ENCODE data around the gene ARHGEF19. TPM values are rescaled to one million over a fixed set of nuclear protein-coding genes. Genes with fewer than 3 reads are reported as not detected.

The ARHGEF19 gene
- total and polyA plus RNA-seq, 2 of the 13 experiments (the other 11 are each of a cell fraction or from before 2014, with no cell fraction given) = 1.7 to 1.8 TPM

- TF ChIP-seq HIC2 (CRISPR knock-in tag; IDR thresholded peaks at IDR 0.05; ENCODE audit: low read depth) = peak; percentile 76; the same call in 1 of the 2 replicates
- 0 out of 2 replicates have a peak, but pooled peaks have one; percentile 35 for TF ChIP-seq ZBTB10 (CRISPR knock-in tag; IDR thresholded peaks at IDR 0.05; ENCODE audit: borderline replicate concordance)
- TF ChIP-seq ZBTB39 (CRISPR knock-in tag; IDR thresholded peaks at IDR 0.05) = no peak
- TF ChIP-seq SRF (IDR thresholded peaks at IDR 0.05; ENCODE audit: low read depth, low read length) = no peak
- no peak for TF ChIP-seq TOPORS (CRISPR knock-in tag; IDR thresholded peaks at IDR 0.05)
- no peak for TF ChIP-seq ZSCAN12 (CRISPR knock-in tag; IDR thresholded peaks at IDR 0.05)
- no peak for TF ChIP-seq ZNF180 (CRISPR knock-in tag; IDR thresholded peaks at IDR 0.05; ENCODE audit: borderline replicate concordance, low read depth)
- no peak for TF ChIP-seq AGO2 (optimal IDR thresholded peaks at IDR 0.05; ENCODE audit: low read depth, low read length)
- TF ChIP-seq SKIL (CRISPR knock-in tag; IDR thresholded peaks at IDR 0.05; ENCODE audit: borderline replicate concordance) = peak; percentile 25; the same call in 1 of the 2 replicates
- no peak; the same call in none of the 2 replicates for TF ChIP-seq ZNF460 (CRISPR knock-in tag; IDR thresholded peaks at IDR 0.05; ENCODE audit: borderline replicate concordance)
- peak; percentile 62 for TF ChIP-seq TFE3 (CRISPR knock-in tag; IDR thresholded peaks at IDR 0.05)
- peak; percentile 87; the same call in 1 of the 2 replicates for TF ChIP-seq PAX8 (CRISPR knock-in tag; IDR thresholded peaks at IDR 0.05; ENCODE audit: borderline replicate concordance)
- TF ChIP-seq ZNF800 (CRISPR knock-in tag; IDR thresholded peaks at IDR 0.05) = no peak
- TF ChIP-seq SMAD9 (CRISPR knock-in tag; IDR thresholded peaks at IDR 0.05) = no peak
Observed at GRCh38 chr1:16178596-16179497, 33.6 kb downstream of the ARHGEF19 start (continued).

Data from HepG2 (cell line).